NCI-H1092 (cell line): Measurements from ENCODE around the gene TSPAN10.

Experiments used
- DNase-seq: peaks from one replicate; lab custom pipeline; 2025; lab: John Stamatoyannopoulos, UW

Gene TSPAN10

DNA sequence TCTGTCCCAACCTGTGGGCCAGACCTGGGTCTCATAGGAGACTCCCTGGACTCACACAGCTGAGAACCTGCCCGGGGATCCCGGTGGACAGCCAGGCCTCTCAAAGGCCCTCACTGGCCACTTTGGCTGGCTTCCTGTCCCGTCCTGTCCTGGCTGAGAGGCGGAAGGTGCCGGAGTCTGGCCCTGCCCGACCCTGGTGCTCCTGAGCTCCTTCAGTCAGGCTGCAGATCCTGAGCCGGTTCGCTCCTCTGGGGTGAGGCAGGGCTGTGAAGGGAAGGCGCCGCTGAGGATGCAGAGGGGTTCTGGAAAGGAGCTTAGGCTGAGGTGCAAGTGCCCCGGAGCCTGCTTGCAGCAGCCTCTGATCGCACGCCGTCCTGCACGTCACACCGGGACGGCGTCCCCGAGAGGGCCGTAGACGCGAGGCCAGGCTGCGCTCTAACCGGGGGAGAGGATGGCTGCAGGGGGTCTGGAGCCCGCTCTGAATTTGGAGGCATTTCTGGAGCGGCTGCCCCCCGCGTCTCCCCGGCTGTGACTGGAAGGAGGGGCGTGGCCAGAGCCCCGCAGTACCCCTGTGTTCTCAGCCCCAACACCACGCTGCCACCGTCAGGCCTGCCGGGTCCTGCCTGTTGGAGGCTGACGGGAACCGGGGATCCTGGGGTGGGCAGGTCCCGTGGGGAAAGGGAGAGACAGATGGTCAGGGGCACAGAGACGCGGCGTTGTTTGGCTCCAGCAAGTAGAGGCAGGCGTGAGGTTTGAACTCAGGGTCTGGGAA lies 51.0 kb downstream of the TSPAN10 start:
- DNase-seq, result no peak

DNA sequence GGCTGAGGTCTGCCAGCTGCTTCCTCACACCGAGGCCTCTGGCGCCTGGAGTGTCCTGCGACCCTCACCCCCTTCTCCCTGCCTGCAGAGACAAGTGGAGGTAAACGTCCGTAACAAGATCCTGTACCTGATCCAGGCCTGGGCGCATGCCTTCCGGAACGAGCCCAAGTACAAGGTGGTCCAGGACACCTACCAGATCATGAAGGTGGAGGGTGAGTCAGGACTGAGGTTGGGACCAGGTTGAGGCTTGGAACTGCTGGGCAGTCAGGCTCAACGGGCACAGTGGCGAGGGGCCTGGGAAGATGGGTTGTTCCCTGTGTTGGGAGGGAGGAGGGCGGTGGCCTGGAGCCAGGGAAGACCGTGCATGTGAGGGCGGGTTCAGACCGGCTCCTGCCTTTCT lies 51.6 kb downstream of the TSPAN10 start:
- no peak for DNase-seq

- DNase-seq, result no peak
Measured at GRCh38 chr17:81690066-81690465, 53.1 kb downstream of the TSPAN10 start.

GRCh38 chr17:81690549-81690948 lies 53.6 kb downstream of the TSPAN10 start:
- DNase-seq, result no peak

DNA sequence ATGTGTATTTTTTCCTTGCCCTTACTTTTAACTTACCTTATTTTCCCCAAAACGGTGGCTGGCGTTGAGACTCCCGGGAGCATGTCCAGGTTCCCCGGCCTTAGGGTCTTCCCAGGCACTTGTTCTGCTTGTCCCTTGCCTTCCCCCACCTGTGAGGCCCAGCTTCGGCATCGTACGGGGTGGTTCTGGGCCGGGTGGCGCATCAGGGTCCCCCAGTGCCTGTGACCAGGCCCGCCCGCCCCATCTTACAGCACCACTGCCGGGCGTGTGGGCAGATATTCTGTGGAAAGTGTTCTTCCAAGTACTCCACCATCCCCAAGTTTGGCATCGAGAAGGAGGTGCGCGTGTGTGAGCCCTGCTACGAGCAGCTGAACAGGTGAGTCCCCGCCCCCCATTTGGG lies 54.2 kb downstream of the TSPAN10 start:
- no peak for DNase-seq

GRCh38 chr17:81691608-81692007 lies 54.6 kb downstream of the TSPAN10 start:
- no peak for DNase-seq

GRCh38 chr17:81693509-81694210 lies 56.7 kb downstream of the TSPAN10 start:
- no peak for DNase-seq

DNA sequence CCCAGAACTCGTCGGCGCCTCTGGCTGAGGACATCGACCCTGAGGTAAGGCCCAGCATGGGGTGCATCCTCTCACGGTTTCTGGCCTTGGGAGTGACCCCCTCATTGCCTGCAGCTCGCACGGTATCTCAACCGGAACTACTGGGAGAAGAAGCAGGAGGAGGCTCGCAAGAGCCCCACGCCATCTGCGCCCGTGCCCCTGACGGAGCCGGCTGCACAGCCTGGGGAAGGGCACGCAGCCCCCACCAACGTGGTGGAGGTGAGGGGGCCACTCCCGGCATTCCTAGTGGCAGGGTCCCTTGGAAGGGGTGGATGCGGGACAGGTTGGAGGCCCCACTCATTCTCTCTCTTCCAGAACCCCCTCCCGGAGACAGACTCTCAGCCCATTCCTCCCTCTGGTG lies 57.8 kb downstream of the TSPAN10 start:
- DNase-seq, result no peak

- DNase-seq, result no peak
Measured at GRCh38 chr17:81695211-81695610, 58.2 kb downstream of the TSPAN10 start.

DNA sequence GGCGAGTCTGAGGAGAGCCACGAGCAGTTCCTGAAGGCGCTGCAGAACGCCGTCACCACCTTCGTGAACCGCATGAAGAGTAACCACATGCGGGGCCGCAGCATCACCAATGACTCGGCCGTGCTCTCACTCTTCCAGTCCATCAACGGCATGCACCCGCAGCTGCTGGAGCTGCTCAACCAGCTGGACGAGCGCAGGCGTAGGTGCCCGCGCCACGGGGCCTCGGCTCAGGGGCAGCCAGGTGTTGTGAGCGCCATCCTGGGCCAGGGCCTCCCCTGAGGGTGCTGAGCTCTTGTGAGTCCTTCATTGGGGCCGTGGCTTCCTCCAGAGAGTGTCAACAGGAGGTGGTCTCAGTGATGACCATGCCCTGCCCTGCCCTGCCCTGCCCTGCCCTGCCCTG lies 58.8 kb downstream of the TSPAN10 start:
- no peak for DNase-seq

GRCh38 chr17:81696218-81696941 lies 59.4 kb downstream of the TSPAN10 start:
- DNase-seq, result no peak

DNA sequence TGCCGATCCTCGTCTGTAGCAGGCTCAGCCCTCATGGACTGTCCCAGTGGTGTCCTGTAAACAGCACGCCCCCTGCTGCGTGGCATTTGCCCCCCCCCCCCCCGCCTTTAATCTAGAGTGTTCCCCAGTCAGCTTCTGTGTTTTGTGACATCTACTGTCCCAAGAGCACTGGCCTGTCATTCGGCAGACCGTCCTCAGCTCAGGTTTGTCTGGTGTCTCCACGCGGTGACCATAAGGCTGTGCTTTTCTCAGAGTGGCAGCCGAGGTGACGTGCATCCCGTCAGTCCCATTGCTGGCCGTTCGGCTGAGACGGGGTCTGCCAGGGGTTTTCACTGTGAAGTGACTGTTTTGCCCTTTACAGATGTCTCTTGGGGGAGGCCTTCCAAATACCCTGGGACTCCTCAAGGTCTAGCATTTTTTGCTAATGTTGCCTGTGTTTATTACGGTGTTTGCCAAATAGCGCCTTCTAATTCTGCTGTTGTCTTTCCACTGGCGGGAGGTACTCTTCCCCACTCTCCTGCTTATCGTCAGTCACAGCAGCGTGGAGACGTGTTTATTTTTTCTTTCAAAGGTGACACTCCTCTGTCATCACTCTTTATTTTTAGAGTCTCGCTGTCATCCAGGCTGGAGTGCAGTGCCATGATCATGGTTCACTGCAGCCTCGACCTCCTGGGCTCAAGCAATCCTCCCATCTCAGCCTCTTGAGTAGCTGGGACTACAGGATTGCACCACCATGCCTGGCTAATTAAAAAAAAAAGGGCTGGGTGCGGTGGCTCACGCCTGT lies 60.5 kb downstream of the TSPAN10 start:
- DNase-seq, result no peak
